RKO (cell line): ENCODE measurements around the gene FAM118B.
"Not testable (repeated sequence)": the region's sequence is repeated elsewhere in the genome, so short reads cannot be mapped to it uniquely, and the experiment has no call there.

Experiments used
- DNase-seq: peaks from one replicate; pipeline ENCODE4 v3.0.0-alpha.2; 2016; ENCODE audit warnings: low spot score

The FAM118B gene

GRCh38 chr11:126268708-126269579 lies 57.4 kb downstream of the FAM118B start, which contains the start of the genes FOXRED1 and SRPRA:
TSS of gene FOXRED1 (plus strand) at chr11:126269154. CDS start at chr11:126269207, 53 bp downstream.
TSS of gene SRPRA (minus strand) at chr11:126268895. CDS start at chr11:126268804, 91 bp downstream.
- DNase-seq: peak; percentile 99

GRCh38 chr11:126277322-126277721 lies 65.7 kb downstream of the FAM118B start:
- DNase-seq: no peak

GRCh38 chr11:126277780-126278179 lies 66.2 kb downstream of the FAM118B start:
- no peak for DNase-seq

- DNase-seq: no peak
Observed at GRCh38 chr11:126279191-126279590, 67.6 kb downstream of the FAM118B start.

GRCh38 chr11:126280595-126280994 lies 69.0 kb downstream of the FAM118B start:
- no peak for DNase-seq

GRCh38 chr11:126281245-126281644 lies 69.7 kb downstream of the FAM118B start:
- DNase-seq: no peak

- no peak for DNase-seq
Observed at GRCh38 chr11:126281666-126282175, 70.1 kb downstream of the FAM118B start.

- peak; percentile 51 for DNase-seq
Observed at GRCh38 chr11:126282361-126282735, 70.8 kb downstream of the FAM118B start.

GRCh38 chr11:126282736-126283591 lies 71.4 kb downstream of the FAM118B start, which contains the start of gene TIRAP:
TSS of gene TIRAP (plus strand) at chr11:126283093. CDS start at chr11:126290895, 7,802 bp downstream.
- peak; percentile 86 for DNase-seq

GRCh38 chr11:126284829-126285228 lies 73.2 kb downstream of the FAM118B start:
- DNase-seq: peak; percentile 96

- no peak for DNase-seq
Observed at GRCh38 chr11:126288237-126288636, 76.7 kb downstream of the FAM118B start.

- no peak for DNase-seq
Observed at GRCh38 chr11:126290887-126291286, 79.3 kb downstream of the FAM118B start.

GRCh38 chr11:126293726-126294125 lies 82.1 kb downstream of the FAM118B start:
- no peak for DNase-seq

GRCh38 chr11:126297004-126297403 lies 85.4 kb downstream of the FAM118B start:
- no peak for DNase-seq

GRCh38 chr11:126303623-126304456 lies 92.3 kb downstream of the FAM118B start, which contains the start of gene DCPS:
TSS of gene DCPS (plus strand) at chr11:126304060. CDS start at chr11:126304081, 21 bp downstream.
- peak; percentile 90 for DNase-seq

GRCh38 chr11:126304457-126305075 lies 93.0 kb downstream of the FAM118B start:
- DNase-seq: no peak

- no peak for DNase-seq
Observed at GRCh38 chr11:126305699-126306098, 94.1 kb downstream of the FAM118B start.

- peak; percentile 44 for DNase-seq
Observed at GRCh38 chr11:126307706-126308105, 96.1 kb downstream of the FAM118B start.

- DNase-seq: no peak
Observed at GRCh38 chr11:126308271-126308671, 96.7 kb downstream of the FAM118B start.

- not testable (repeated sequence) for DNase-seq
Observed at GRCh38 chr11:126308771-126309170, 97.2 kb downstream of the FAM118B start.
